HG02943 (cell line): ENCODE measurements around the gene ABCC3.

Experiments used
- ATAC-seq: cut with Tn5 transposase; IDR thresholded peaks from one replicate; pipeline ENCODE4 v1.9.1; 2021; ENCODE audit warnings: mild to moderate bottlenecking, low read depth, moderate library complexity; ENCODE audit not compliant: unreplicated experiment

ABCC3 gene

GRCh38 chr17:50626037-50626574 lies 8.6 kb upstream of the ABCC3 start:
- no peak for ATAC-seq

DNA sequence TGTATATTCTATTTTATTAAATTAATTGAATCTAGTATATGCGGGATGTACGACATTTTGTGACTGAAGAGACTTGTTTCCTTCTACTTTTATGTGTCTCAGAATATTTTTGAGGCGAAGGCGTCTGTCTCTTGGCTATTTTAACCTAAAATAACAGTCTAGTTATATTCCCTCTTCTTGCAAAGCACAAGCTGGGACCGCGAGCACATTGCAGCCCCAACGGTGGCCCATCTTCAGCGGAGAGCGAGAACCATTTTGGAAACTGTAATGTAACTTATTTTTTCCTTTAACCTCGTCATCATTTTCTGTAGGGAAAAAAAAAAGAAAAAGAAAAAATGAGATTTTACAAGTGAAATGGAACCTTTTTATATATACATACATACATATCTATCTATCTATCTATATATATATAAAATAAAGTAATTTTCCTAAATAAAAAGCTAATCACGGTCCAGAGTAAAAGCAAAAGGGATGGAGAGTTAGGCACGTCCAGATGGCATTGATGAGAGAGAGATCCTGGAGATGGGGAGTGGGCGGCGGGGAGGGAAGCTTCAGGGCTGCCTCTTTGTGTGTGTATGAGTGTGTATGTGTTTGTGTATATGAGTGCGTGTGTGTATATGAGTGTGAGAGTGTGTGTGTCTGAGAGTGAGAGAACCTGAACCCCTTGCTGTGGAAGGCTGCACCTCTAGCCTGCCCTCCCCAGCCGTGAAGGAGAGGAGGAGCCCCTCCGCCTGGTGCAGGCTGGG lies 7.5 kb upstream of the ABCC3 start:
- no peak for ATAC-seq

- ATAC-seq = no peak
Measured at GRCh38 chr17:50627782-50628601, 6.7 kb upstream of the ABCC3 start.

GRCh38 chr17:50629902-50630301 lies 4.8 kb upstream of the ABCC3 start:
- ATAC-seq = no peak

DNA sequence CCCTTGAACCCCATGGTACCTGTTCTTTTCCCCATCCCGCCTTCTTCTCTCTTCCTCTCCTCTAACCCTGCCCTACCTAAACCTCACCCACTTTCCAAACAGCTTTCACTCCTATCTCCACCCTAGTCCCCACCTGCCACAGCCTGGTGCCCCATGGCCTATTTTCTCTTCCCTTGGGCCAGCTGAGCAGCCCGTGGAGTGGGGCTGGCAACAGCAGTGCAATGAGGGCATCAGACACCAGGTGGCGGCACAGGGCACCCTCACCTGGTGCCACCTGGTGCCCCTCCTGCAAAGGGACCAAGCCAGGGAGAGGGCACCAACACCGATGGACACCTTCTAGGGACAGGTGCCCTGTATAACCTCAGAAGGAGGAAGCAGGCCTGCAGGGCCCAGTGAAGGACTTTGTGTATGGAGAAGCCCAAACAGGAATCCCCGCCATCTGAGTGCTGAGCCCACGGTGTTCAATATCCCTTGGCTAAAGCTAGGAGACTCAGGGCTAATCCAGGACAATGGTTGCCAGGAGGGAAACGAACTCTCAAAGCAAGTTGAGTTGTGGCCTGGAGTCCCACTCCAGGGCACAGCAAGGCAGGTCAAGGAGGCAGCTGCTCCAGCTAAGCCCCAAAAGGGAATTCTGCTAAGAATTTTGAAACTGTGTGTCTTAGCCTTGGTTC lies 4.0 kb upstream of the ABCC3 start:
- ATAC-seq = no peak

DNA sequence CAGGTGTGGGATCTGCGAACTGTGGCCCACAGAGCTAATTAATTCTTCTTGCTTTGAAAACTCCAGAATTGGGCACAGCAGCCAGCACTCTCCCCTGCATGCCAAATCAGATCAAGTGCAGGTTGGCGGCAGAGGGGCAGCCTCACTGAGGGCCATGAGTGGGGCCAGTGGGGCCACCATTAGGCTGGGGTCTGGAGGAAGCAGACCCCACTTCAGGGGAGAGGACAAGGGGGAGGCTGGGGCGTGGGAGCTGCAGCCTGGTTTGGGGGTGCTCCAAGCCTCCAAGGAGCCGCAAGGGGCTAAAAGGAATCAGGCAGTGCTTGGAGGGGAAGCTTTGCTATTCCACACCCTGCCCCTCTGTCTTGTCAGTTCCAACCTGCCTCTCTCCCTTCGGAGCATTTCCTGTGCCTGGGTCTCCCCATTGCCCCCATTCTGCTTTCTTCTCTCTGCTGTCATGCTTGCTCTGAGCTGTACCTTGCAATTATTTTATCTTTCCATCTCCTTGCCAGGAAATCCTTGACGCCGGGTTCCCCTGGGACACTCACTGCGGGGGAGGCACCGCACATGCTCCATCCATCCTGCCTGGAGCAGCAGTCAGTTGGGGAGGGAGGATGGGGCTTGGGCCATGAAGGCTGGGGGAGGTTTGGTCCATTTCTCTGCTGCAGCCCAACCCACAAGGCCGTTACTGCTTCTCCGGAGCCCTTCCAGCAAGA lies 3.3 kb upstream of the ABCC3 start:
- no peak for ATAC-seq

- ATAC-seq = no peak
Measured at GRCh38 chr17:50631908-50632571, 2.6 kb upstream of the ABCC3 start.

- no peak for ATAC-seq
Measured at GRCh38 chr17:50632637-50633036, 2.0 kb upstream of the ABCC3 start.

DNA sequence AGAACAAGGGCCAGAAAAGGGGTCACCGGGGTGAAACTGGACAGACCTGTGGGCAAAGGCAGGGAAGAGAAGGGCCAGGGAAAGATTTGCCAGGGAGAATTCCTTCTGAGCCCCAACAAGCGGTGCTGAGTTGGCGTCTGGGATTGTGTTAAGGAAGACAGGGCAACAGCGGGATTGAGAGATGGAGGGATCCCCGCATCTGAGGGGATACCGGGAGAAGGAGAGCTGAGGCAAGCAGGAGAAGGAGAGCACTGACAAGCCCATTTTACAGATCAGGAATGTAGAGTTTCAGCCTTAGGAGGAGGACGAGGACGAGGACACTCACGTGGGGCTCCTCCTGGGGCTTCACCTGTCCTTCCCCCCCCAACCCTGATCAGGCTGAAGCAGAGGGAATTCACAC lies 998 bp upstream of the ABCC3 start:
- no peak for ATAC-seq

GRCh38 chr17:50634915-50635731 lies 442 bp downstream of the ABCC3 start:
- ATAC-seq = no peak

DNA sequence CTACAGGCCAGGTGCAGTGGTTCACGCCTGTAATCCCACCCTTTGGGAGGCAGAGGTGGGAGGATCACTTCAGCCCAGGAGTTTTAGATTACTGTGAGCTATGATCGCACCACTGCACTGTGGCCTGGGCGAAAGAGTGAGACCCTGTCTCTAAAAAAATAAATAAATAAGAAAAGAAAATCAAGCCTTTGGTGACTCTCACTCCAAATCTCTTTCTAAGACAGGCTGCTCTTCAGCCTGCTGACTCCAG lies 976 bp downstream of the ABCC3 start:
- no peak for ATAC-seq

GRCh38 chr17:50635982-50636803 lies 1.5 kb downstream of the ABCC3 start:
- no peak for ATAC-seq

DNA sequence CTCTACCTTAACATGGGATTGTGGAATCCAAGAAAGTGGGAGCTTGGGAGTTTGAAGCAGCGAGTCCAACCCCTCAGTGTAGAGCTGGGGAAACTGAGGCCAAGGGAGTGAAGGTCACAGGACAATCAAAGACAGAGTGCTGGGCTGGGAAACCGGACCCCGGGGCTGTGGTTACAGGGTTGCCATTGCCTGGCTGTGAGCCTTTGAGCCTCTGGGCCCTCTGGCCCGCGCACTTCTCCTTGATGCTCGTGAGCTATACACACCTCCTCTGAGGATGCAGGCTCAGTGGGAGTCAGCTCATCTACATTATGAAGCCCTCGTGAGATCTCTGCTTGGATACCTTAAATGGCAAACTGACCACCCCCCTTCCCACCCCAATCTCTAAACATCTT lies 2.1 kb downstream of the ABCC3 start:
- ATAC-seq = no peak

GRCh38 chr17:50637829-50638605 lies 3.3 kb downstream of the ABCC3 start:
- ATAC-seq = no peak

- ATAC-seq = no peak
Measured at GRCh38 chr17:50638606-50638965, 3.9 kb downstream of the ABCC3 start.

GRCh38 chr17:50638966-50639713 lies 4.5 kb downstream of the ABCC3 start:
- ATAC-seq = no peak

DNA sequence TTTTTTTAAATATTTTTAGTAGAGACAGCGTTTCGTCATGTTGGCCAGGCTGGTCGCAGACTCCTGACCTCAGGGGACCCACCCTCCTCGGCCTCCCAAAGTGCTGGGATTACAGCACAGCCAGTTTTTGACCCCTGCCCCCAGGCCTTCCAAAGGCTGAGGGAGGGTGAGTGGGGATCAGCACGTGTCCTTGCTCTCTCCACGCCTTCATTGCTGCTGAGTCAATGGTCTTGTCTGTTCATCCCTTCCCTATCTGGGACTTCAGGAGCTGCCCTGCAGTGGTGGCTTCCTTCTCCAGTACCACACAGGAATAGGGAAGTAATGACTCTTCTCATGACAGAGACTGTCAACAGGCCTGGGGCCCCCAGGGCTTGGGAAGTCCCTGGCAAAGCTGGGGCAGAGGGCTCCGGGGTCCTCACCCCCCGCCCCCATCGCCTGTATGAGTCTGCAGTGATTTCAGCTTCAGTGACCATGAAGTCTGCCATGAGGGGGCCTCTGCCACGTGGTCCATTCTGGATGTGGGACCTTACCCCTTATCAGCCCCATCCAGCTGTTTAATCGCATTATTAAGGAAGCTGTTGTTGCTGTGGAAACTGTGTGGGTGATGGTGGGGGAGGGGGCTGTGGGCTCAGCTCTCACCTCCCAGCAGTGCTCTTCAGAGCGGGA lies 6.1 kb downstream of the ABCC3 start:
- no peak for ATAC-seq
